NCI-H2171 treated with DMSO at 0.1 percent for 48 hours (cell line): ENCODE measurements around the gene STAM2.
"Not testable (repeated sequence)": the region's sequence is repeated elsewhere in the genome, so short reads cannot be mapped to it uniquely, and the experiment has no call there.

Experiments
- DNase-seq: peaks from one replicate; lab custom pipeline; 2025; lab: John Stamatoyannopoulos, UW

The STAM2 gene

GRCh38 chr2:152172201-152172785 is 3.3 kb downstream of the STAM2 start:
- DNase-seq: not testable (repeated sequence)

GRCh38 chr2:152171718-152172117 is 3.8 kb downstream of the STAM2 start:
- DNase-seq: no peak

- not testable (repeated sequence) for DNase-seq
Measured at GRCh38 chr2:152169158-152169557, 6.4 kb downstream of the STAM2 start.

GRCh38 chr2:152167470-152167869 is 8.1 kb downstream of the STAM2 start:
- not testable (repeated sequence) for DNase-seq

GRCh38 chr2:152167065-152167464 is 8.5 kb downstream of the STAM2 start:
- DNase-seq: no peak

GRCh38 chr2:152166633-152167032 is 8.9 kb downstream of the STAM2 start:
- DNase-seq: no peak

GRCh38 chr2:152165780-152166179 is 9.8 kb downstream of the STAM2 start:
- DNase-seq: no peak

GRCh38 chr2:152165306-152165705 is 10.3 kb downstream of the STAM2 start:
- no peak for DNase-seq

- DNase-seq: not testable (repeated sequence)
Measured at GRCh38 chr2:152163669-152164068, 11.9 kb downstream of the STAM2 start.

- DNase-seq: no peak
Measured at GRCh38 chr2:152162141-152162540, 13.4 kb downstream of the STAM2 start.

- DNase-seq: no peak
Measured at GRCh38 chr2:152161598-152161997, 14.0 kb downstream of the STAM2 start.

- DNase-seq: not testable (repeated sequence)
Measured at GRCh38 chr2:152160378-152160777, 15.2 kb downstream of the STAM2 start.

GRCh38 chr2:152157253-152157652 is 18.3 kb downstream of the STAM2 start:
- DNase-seq: no peak

- no peak for DNase-seq
Measured at GRCh38 chr2:152155209-152155608, 20.4 kb downstream of the STAM2 start.

GRCh38 chr2:152154462-152154861 is 21.1 kb downstream of the STAM2 start:
- DNase-seq: no peak

- no peak for DNase-seq
Measured at GRCh38 chr2:152134488-152135280, 40.9 kb downstream of the STAM2 start.

GRCh38 chr2:152132306-152132705 is 43.3 kb downstream of the STAM2 start:
- DNase-seq: no peak

- DNase-seq: no peak
Measured at GRCh38 chr2:152127628-152128027, 47.9 kb downstream of the STAM2 start.

- DNase-seq: no peak
Measured at GRCh38 chr2:152126664-152127063, 48.9 kb downstream of the STAM2 start.

- no peak for DNase-seq
Measured at GRCh38 chr2:152122161-152122560, 53.4 kb downstream of the STAM2 start.

GRCh38 chr2:152120430-152120829 is 55.1 kb downstream of the STAM2 start:
- DNase-seq: no peak

GRCh38 chr2:152115952-152116351 is 59.6 kb downstream of the STAM2 start:
- DNase-seq: peak; percentile 4

GRCh38 chr2:152114366-152114765 is 61.2 kb downstream of the STAM2 start:
- no peak for DNase-seq

GRCh38 chr2:152107140-152107539 is 68.4 kb downstream of the STAM2 start:
- not testable (repeated sequence) for DNase-seq
